ENCODE measurements around the gene GABRR2. TPM values are rescaled to one million over a fixed set of nuclear protein-coding genes. Genes with fewer than 3 reads are reported as not detected.

The GABRR2 gene
- polyA plus RNA-seq, 1 donor from 2014 or later, result 0.31 TPM

DNA sequence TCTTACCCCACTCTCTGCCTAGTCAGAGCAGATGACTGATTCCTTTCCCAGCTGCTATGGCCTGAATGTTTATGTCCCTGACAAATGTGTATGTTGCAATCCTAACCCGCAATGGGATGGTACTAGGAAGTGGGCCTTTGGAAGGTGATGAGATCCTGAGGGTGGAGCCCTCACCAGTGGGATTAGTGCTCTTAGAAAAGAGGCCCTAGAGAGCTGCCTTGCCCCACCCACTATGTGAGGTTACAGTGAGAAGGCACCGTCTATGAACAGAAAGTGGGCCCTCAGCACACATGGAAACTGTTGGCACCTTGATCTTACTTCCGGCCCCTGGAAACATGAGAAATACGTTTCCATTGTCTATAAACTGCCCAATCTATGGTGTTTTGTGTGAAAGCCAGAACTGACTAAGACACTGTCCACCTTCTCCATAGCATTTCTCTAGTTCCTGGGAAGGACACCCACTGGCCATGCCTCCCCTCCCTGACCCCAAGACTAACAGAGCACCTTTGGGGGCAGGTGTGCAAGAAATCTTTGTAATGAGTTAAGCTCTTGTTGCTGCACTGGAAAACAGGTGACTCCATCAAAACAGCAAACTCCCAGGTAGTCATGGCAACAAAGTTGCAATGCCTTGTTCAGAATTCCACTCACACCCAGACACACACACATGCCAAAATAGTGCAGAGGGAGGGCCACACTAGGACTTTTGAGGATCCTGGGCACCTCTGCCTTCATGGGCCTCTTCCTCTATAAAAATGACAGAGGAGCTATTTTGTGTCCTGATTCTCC lies 16.2 kb downstream of the GABRR2 start:
- Histone ChIP-seq H3K27me3 (ENCODE audit: insufficient read depth, low read depth, low read length) (no peaks in the 10 kb centered on the region), H4K20me1 (ENCODE audit: insufficient read depth) (no peaks in the 10 kb centered on the region), H3K4me3 (ENCODE audit: low read length) (no peak overlapping the region), H3K9ac (ENCODE audit: low read length) (no peak overlapping the region), H3F3A (ENCODE audit: insufficient read depth, low read length, poor library complexity, severe bottlenecking) (no peaks in the 10 kb centered on the region), H3K27ac (ENCODE audit: low read length) (no peak overlapping the region), H2AFZ (ENCODE audit: low read depth, low read length) (no peak overlapping the region), H3K4me2 (ENCODE audit: low read length) (no peak overlapping the region), H3K79me2 (replicated peaks; ENCODE audit: insufficient read depth, low read length) (no peaks in the 10 kb centered on the region), H3K36me3 (ENCODE audit: insufficient read depth, low read length) (no peaks in the 10 kb centered on the region), H3K9me2 (ENCODE audit: insufficient read depth, low read length) (no peaks in the 10 kb centered on the region), H3K9me3 (ENCODE audit: low read length) (no peaks in the 10 kb centered on the region)
- TF ChIP-seq RAD21 (conservative IDR thresholded peaks at IDR 0.05) (no peak), EP300 (conservative IDR thresholded peaks at IDR 0.05; ENCODE audit: poor library complexity, severe bottlenecking) (no peak), SMC3 (conservative IDR thresholded peaks at IDR 0.05; ENCODE audit: poor library complexity) (no peak), MXI1 (conservative IDR thresholded peaks at IDR 0.05; ENCODE audit: poor library complexity, severe bottlenecking) (no peak), POLR2AphosphoS5 (IDR thresholded peaks at IDR 0.05) (no peak), TAF1 (IDR thresholded peaks at IDR 0.05; ENCODE audit: low read depth) (no peak), EZH2 (IDR thresholded peaks at IDR 0.05; ENCODE audit: borderline replicate concordance, insufficient read depth, low read length, poor library complexity, severe bottlenecking) (no peak)
- TF ChIP-seq, protein P1, sequence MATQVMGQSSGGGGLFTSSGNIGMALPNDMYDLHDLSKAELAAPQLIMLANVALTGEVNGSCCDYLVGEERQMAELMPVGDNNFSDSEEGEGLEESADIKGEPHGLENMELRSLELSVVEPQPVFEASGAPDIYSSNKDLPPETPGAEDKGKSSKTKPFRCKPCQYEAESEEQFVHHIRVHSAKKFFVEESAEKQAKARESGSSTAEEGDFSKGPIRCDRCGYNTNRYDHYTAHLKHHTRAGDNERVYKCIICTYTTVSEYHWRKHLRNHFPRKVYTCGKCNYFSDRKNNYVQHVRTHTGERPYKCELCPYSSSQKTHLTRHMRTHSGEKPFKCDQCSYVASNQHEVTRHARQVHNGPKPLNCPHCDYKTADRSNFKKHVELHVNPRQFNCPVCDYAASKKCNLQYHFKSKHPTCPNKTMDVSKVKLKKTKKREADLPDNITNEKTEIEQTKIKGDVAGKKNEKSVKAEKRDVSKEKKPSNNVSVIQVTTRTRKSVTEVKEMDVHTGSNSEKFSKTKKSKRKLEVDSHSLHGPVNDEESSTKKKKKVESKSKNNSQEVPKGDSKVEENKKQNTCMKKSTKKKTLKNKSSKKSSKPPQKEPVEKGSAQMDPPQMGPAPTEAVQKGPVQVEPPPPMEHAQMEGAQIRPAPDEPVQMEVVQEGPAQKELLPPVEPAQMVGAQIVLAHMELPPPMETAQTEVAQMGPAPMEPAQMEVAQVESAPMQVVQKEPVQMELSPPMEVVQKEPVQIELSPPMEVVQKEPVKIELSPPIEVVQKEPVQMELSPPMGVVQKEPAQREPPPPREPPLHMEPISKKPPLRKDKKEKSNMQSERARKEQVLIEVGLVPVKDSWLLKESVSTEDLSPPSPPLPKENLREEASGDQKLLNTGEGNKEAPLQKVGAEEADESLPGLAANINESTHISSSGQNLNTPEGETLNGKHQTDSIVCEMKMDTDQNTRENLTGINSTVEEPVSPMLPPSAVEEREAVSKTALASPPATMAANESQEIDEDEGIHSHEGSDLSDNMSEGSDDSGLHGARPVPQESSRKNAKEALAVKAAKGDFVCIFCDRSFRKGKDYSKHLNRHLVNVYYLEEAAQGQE (IDR thresholded peaks at IDR 0.05; ENCODE audit: borderline replicate concordance), result no peak
- TF ChIP-seq, protein P2, sequence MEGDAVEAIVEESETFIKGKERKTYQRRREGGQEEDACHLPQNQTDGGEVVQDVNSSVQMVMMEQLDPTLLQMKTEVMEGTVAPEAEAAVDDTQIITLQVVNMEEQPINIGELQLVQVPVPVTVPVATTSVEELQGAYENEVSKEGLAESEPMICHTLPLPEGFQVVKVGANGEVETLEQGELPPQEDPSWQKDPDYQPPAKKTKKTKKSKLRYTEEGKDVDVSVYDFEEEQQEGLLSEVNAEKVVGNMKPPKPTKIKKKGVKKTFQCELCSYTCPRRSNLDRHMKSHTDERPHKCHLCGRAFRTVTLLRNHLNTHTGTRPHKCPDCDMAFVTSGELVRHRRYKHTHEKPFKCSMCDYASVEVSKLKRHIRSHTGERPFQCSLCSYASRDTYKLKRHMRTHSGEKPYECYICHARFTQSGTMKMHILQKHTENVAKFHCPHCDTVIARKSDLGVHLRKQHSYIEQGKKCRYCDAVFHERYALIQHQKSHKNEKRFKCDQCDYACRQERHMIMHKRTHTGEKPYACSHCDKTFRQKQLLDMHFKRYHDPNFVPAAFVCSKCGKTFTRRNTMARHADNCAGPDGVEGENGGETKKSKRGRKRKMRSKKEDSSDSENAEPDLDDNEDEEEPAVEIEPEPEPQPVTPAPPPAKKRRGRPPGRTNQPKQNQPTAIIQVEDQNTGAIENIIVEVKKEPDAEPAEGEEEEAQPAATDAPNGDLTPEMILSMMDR (IDR thresholded peaks at IDR 0.05; ENCODE audit: poor library complexity, severe bottlenecking), result no peak

DNA sequence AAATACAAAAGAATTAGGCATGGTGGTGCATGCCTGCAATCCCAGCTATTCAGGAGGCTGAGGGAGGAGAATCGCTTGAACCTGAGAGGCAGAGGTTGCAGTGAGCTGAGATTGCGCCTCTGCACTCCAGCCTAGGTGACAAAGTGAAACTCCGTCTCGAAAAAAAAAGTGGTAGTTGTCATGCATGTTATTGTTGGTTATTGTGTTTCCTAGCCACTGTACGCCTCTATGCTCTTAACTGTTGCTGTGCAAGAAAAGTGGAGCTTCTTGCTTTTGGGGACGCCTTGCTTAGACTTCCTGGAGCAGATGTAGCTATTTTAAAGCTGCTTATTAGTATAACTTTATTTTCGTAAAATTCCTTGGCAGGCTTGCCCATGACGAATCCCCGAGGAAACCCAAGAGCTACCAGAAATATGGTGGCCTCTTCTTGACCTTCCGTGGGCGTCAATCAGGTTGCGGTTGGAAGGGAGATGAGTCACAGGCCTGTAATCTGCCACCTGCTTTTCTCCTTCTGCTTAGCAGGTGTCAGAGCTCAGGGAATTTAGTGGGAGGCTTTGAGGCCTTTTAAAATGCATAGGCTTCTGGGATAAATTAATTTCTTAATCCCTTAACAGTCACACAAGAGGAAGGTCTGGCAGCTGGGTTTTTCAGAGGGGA lies 17.3 kb downstream of the GABRR2 start:
- Histone ChIP-seq H3K79me2 (replicated peaks; ENCODE audit: insufficient read depth, low read length) (no peaks in the 10 kb centered on the region), H4K20me1 (ENCODE audit: insufficient read depth) (no peaks in the 10 kb centered on the region), H3F3A (ENCODE audit: insufficient read depth, low read length, poor library complexity, severe bottlenecking) (no peaks in the 10 kb centered on the region), H3K36me3 (ENCODE audit: insufficient read depth, low read length) (no peaks in the 10 kb centered on the region), H3K4me3 (ENCODE audit: low read length) (no peak overlapping the region), H3K9ac (ENCODE audit: low read length) (no peak overlapping the region), H3K27ac (ENCODE audit: low read length) (no peak overlapping the region), H3K4me2 (ENCODE audit: low read length) (no peak overlapping the region), H2AFZ (ENCODE audit: low read depth, low read length) (no peak overlapping the region), H3K27me3 (ENCODE audit: insufficient read depth, low read depth, low read length) (no peaks in the 10 kb centered on the region), H3K9me3 (ENCODE audit: low read length) (no peaks in the 10 kb centered on the region), H3K9me2 (ENCODE audit: insufficient read depth, low read length) (no peaks in the 10 kb centered on the region)
- TF ChIP-seq SMC3 (conservative IDR thresholded peaks at IDR 0.05; ENCODE audit: poor library complexity) (no peak), TAF1 (IDR thresholded peaks at IDR 0.05; ENCODE audit: low read depth) (no peak), EZH2 (IDR thresholded peaks at IDR 0.05; ENCODE audit: borderline replicate concordance, insufficient read depth, low read length, poor library complexity, severe bottlenecking) (no peak), POLR2AphosphoS5 (IDR thresholded peaks at IDR 0.05) (no peak), RAD21 (conservative IDR thresholded peaks at IDR 0.05) (no peak), MXI1 (conservative IDR thresholded peaks at IDR 0.05; ENCODE audit: poor library complexity, severe bottlenecking) (no peak), EP300 (conservative IDR thresholded peaks at IDR 0.05; ENCODE audit: poor library complexity, severe bottlenecking) (no peak)
- TF ChIP-seq, protein P1 (IDR thresholded peaks at IDR 0.05; ENCODE audit: borderline replicate concordance), result no peak
- TF ChIP-seq, protein P2 (IDR thresholded peaks at IDR 0.05; ENCODE audit: poor library complexity, severe bottlenecking), result no peak
